ENCODE results near the gene PORCN.

DNA sequence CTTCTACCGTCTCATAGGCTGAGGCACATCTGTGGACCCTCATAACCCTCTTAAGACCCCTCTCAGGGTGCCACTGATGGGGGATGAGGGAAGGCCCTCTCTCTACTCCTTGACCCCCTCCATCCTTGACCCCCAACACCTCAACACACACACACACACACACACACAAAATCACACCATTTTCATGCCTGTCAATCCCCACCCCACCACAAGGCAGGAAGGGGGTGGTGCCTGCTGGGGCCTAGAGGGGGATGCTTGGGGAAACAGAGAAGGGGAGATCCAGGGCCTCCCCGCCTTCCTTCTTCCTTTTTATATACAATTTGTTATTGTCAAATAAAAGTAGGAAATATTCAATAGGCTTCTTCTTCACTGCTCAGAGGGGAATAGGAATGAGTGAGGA, 11.7 kb downstream of the PORCN start:
- TF ChIP-seq, protein P1, sequence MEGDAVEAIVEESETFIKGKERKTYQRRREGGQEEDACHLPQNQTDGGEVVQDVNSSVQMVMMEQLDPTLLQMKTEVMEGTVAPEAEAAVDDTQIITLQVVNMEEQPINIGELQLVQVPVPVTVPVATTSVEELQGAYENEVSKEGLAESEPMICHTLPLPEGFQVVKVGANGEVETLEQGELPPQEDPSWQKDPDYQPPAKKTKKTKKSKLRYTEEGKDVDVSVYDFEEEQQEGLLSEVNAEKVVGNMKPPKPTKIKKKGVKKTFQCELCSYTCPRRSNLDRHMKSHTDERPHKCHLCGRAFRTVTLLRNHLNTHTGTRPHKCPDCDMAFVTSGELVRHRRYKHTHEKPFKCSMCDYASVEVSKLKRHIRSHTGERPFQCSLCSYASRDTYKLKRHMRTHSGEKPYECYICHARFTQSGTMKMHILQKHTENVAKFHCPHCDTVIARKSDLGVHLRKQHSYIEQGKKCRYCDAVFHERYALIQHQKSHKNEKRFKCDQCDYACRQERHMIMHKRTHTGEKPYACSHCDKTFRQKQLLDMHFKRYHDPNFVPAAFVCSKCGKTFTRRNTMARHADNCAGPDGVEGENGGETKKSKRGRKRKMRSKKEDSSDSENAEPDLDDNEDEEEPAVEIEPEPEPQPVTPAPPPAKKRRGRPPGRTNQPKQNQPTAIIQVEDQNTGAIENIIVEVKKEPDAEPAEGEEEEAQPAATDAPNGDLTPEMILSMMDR (IDR thresholded peaks at IDR 0.05), result no peak
- no peak for TF ChIP-seq POLR2A (IDR thresholded peaks at IDR 0.05)
